Measurements from ENCODE around the gene TNFRSF8. TPM values are rescaled to one million over a fixed set of nuclear protein-coding genes. Genes with fewer than 3 reads are reported as not detected.

TNFRSF8 gene
- total and polyA plus RNA-seq, 9 of the 15 experiments (the other 6 are each of a cell fraction or from before 2014, with no cell fraction given): 3.5 to 38.4 (median 17.1) TPM

DNA sequence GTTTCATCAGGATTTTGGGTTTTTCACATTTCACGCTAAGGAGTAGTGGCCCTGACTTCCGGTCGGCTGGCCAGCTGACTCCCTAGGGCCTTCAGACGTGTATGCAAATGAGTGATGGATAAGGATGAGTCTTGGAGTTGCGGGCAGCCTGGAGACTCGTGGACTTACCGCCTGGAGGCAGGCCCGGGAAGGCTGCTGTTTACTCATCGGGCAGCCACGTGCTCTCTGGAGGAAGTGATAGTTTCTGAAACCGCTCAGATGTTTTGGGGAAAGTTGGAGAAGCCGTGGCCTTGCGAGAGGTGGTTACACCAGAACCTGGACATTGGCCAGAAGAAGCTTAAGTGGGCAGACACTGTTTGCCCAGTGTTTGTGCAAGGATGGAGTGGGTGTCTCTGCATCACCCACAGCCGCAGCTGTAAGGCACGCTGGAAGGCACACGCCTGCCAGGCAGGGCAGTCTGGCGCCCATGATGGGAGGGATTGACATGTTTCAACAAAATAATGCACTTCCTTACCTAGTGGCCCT lies 80.6 kb downstream of the TNFRSF8 start:
- CTCF ChIA-PET (ENCODE audit: low intra/inter-chr PET ratio): no interaction called here
- TF ChIP-seq U2AF2 (optimal IDR thresholded peaks at IDR 0.05; ENCODE audit: low read depth, low read length): no peak
- TF ChIP-seq, protein P1, sequence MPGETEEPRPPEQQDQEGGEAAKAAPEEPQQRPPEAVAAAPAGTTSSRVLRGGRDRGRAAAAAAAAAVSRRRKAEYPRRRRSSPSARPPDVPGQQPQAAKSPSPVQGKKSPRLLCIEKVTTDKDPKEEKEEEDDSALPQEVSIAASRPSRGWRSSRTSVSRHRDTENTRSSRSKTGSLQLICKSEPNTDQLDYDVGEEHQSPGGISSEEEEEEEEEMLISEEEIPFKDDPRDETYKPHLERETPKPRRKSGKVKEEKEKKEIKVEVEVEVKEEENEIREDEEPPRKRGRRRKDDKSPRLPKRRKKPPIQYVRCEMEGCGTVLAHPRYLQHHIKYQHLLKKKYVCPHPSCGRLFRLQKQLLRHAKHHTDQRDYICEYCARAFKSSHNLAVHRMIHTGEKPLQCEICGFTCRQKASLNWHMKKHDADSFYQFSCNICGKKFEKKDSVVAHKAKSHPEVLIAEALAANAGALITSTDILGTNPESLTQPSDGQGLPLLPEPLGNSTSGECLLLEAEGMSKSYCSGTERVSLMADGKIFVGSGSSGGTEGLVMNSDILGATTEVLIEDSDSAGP (CRISPR knock-in tag; IDR thresholded peaks at IDR 0.05): peak; percentile 47; the same call in 1 of the 2 replicates
- TF ChIP-seq FOXJ2 (tag; IDR thresholded peaks at IDR 0.05): 0 out of 2 replicates have a peak, but pooled peaks have one; percentile 19
- TF ChIP-seq RBM25 (IDR thresholded peaks at IDR 0.05; ENCODE audit: low read depth, low read length, severe bottlenecking): no peak
- peak; percentile 20; the same call in 1 of the 2 replicates for TF ChIP-seq ELF2 (CRISPR knock-in tag; IDR thresholded peaks at IDR 0.05)
- peak; percentile 93 for TF ChIP-seq ZNF584 (CRISPR knock-in tag; IDR thresholded peaks at IDR 0.05; ENCODE audit: low read depth)
- TF ChIP-seq BACH1 (tag; IDR thresholded peaks at IDR 0.05): peak; percentile 49; the same call in 1 of the 2 replicates
- TF ChIP-seq LCOR (CRISPR knock-in tag; IDR thresholded peaks at IDR 0.05): peak; percentile 61; the same call in 1 of the 2 replicates
- TF ChIP-seq SNIP1 (IDR thresholded peaks at IDR 0.05; ENCODE audit: low read depth): no peak
- no peak for TF ChIP-seq CBFA2T2 (conservative IDR thresholded peaks at IDR 0.05)
- no peak for TF ChIP-seq NR4A1 (CRISPR knock-in tag; IDR thresholded peaks at IDR 0.05)
- 0 out of 2 replicates have a peak, but pooled peaks have one; percentile 31 for TF ChIP-seq NR4A1 (tag; IDR thresholded peaks at IDR 0.05)
- TF ChIP-seq, protein P2, sequence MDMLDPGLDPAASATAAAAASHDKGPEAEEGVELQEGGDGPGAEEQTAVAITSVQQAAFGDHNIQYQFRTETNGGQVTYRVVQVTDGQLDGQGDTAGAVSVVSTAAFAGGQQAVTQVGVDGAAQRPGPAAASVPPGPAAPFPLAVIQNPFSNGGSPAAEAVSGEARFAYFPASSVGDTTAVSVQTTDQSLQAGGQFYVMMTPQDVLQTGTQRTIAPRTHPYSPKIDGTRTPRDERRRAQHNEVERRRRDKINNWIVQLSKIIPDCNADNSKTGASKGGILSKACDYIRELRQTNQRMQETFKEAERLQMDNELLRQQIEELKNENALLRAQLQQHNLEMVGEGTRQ (CRISPR knock-in tag; IDR thresholded peaks at IDR 0.05): peak; percentile 50

More for the DNA sequence above, 80.6 kb downstream of the TNFRSF8 start:
- Histone ChIP-seq H3K27ac (ENCODE audit: extremely low read depth, low read depth, low read length) (peak overlapping the region; percentile 36; the same call in 1 of the 3 replicates), H3K9me1 (ENCODE audit: control insufficient read depth, insufficient read depth, low read length) (no peaks in the 10 kb centered on the region), H4K20me1 (replicated peaks; ENCODE audit: control insufficient read depth, insufficient read depth, low read length) (no peaks in the 10 kb centered on the region), H3K4me2 (ENCODE audit: insufficient read depth, low read length) (no peak overlapping the region), H3K4me1 (replicated peaks in 1 of 2; ENCODE audit: control insufficient read depth in 2 of 2, insufficient read depth in 2 of 2, low read length in 2 of 2) (peaks cover 20 to 58% of the 10 kb centered on the region in 2 experiments), H3K9me3 (replicated peaks; ENCODE audit: control insufficient read depth, insufficient read depth, low read depth, low read length) (no peaks in the 10 kb centered on the region), H3K36me3 (ENCODE audit: control insufficient read depth, insufficient read depth, low read length) (peaks cover 26% of the 10 kb centered on the region; the same call in 1 of the 3 replicates), H3K4me3 (no peak overlapping the region), H3K9ac (ENCODE audit: insufficient read depth in 1 of 2, low read depth in 2 of 2, low read length in 2 of 2) (peak overlapping the region in 1 of 2 experiments; percentile 53; a peak in 3 of 4 replicates), H3K79me2 (ENCODE audit: control insufficient read depth, insufficient read depth, low read length) (no peaks in the 10 kb centered on the region), H3K27me3 (ENCODE audit: control insufficient read depth in 2 of 2, insufficient read depth in 2 of 2, low read length in 2 of 2) (no peaks in the 10 kb centered on the region), H2AFZ (ENCODE audit: low read depth, low read length) (peak overlapping the region; percentile 66)
- in situ Hi-C loops (cut with MboI) (no loop called here), intact Hi-C loops (cut with micrococcal nuclease) (no loop called here)
- DNase-seq (ENCODE audit: extremely low read depth in 1 of 4, low spot score in 3 of 4): peak in 3 of 4 experiments; percentile 40 to 58 (median 50)
- peak; percentile 73 for FAIRE-seq
- ATAC-seq: peak; percentile 40
- WGBS (ENCODE audit: insufficient coverage, low coverage, missing lambda C conversion rate): 44% methylated on average over 17 of the region's 17 CpGs
- TSS peak; percentile 48 for BruUV-seq (replicated peaks)
- POLR2A ChIA-PET: no interaction called here
